HepG2 (cell line): Measurements from ENCODE around the gene MT4. TPM values are rescaled to one million over a fixed set of nuclear protein-coding genes. Genes with fewer than 3 reads are reported as not detected.
A peak's percentile ranks its signal among the peaks of the same experiment; 100 is the strongest.

Experiments used
- DPF2 ChIP-seq: sonication (generic); formaldehyde crosslinking; IDR thresholded peaks from 2 replicates; pipeline ENCODE4 v1.4.0; 2020; ENCODE audit warnings: mild to moderate bottlenecking, low read depth, missing genetic modification reagents, borderline replicate concordance
- EEA1 ChIP-seq: sonication (generic); formaldehyde crosslinking; IDR thresholded peaks from 2 replicates; pipeline ENCODE4 v1.5.1; 2020; ENCODE audit warnings: mild to moderate bottlenecking, missing genetic modification reagents, borderline replicate concordance
- NCOA1 ChIP-seq: sonication (generic); formaldehyde crosslinking; IDR thresholded peaks from 2 replicates; pipeline ENCODE4 v1.9.0; 2021; ENCODE audit warnings: missing genetic modification reagents
- NR2F1 ChIP-seq, 2 experiments: fragments of 450-650 bp in 1 of 2; formaldehyde crosslinking in 1 of 2; IDR thresholded peaks; 2 replicates each; pipeline versions ENCODE4 v1.5.0 to v1.6.1; 2016 to 2020; ENCODE audit warnings: mild to moderate bottlenecking in 1 of 2, missing compliant biosample characterization in 1 of 2, missing genetic modification reagents in 1 of 2, moderate library complexity in 1 of 2
- RFXAP ChIP-seq: sonication (generic); formaldehyde crosslinking; IDR thresholded peaks from 2 replicates; pipeline ENCODE4 v1.4.0; 2020; ENCODE audit warnings: missing genetic modification reagents, borderline replicate concordance
- ZFP62 ChIP-seq: sonication (generic); formaldehyde crosslinking; IDR thresholded peaks from 2 replicates; pipeline ENCODE4 v1.4.0; 2020; ENCODE audit warnings: missing genetic modification reagents
- ZFX ChIP-seq: sonication (generic); formaldehyde crosslinking; IDR thresholded peaks from 2 replicates; pipeline ENCODE4 v1.4.0; 2020; ENCODE audit warnings: mild to moderate bottlenecking, low read depth, missing genetic modification reagents, moderate library complexity
- ZNF3 ChIP-seq: IDR thresholded peaks from 2 replicates; pipeline ENCODE4 v1.7.0; 2017; ENCODE audit warnings: inconsistent platforms
- ZNF546 ChIP-seq: sonication (generic); formaldehyde crosslinking; conservative IDR thresholded peaks from 2 replicates; pipeline ENCODE4 v1.8.1; 2023; ENCODE audit warnings: mild to moderate bottlenecking, missing genetic modification reagents
- ZSCAN30 ChIP-seq: sonication (generic); formaldehyde crosslinking; IDR thresholded peaks from 2 replicates; pipeline ENCODE4 v1.5.0; 2020; ENCODE audit warnings: mild to moderate bottlenecking, missing genetic modification reagents
- polyA plus RNA-seq, 8 experiments: library from polyadenylated mRNA; depleted of rRNA in 3 of 8; stranded (reverse) in 7 of 8; unstranded in 1 of 8; fragments of >200 nt; fragmentation: Illumina TruSeq in 4 of 8; extraction: Trizol in 4 of 8; gene quantifications; 2 replicates each; pipeline versions ENCODE4 v1.2.1 to v1.2.3, GENCODE V29; 2011 to 2016; ENCODE audit warnings: low read depth in 4 of 8, missing spikeins in 1 of 8, mixed read lengths in 1 of 8; ENCODE audit not compliant: insufficient read depth in 1 of 8
- total RNA-seq, 5 experiments: library from RNA; depleted of rRNA; stranded (reverse); fragments of >200 nt; fragmentation: Illumina TruSeq; extraction: Trizol; gene quantifications; 2 replicates each; pipeline ENCODE4 v1.2.3, GENCODE V29; 2016; ENCODE audit warnings: low read depth in 1 of 5
- TF ChIP-seq, protein P1 (sequence below): sonication (generic); formaldehyde crosslinking; IDR thresholded peaks from one replicate; pipeline ENCODE4 v1.5.1; 2020; ENCODE audit warnings: mild to moderate bottlenecking, missing genetic modification reagents; ENCODE audit errors: not compliant biosample characterization
- TF ChIP-seq, protein P2 (sequence below): sonication (generic); formaldehyde crosslinking; IDR thresholded peaks from 2 replicates; pipeline ENCODE4 v1.5.0; 2020; ENCODE audit warnings: missing genetic modification reagents, mild to moderate bottlenecking, borderline replicate concordance
- TF ChIP-seq, protein P3 (sequence below): sonication (generic); formaldehyde crosslinking; IDR thresholded peaks from 2 replicates; pipeline ENCODE4 v1.5.0; 2020; ENCODE audit warnings: missing genetic modification reagents, mild to moderate bottlenecking, borderline replicate concordance
- TF ChIP-seq, protein P4 (sequence below): sonication (generic); formaldehyde crosslinking; IDR thresholded peaks from 2 replicates; pipeline ENCODE4 v1.5.0; 2020; ENCODE audit warnings: mild to moderate bottlenecking, missing genetic modification reagents, borderline replicate concordance

Gene MT4
- total and polyA plus RNA-seq, 2 of the 13 experiments (the other 11 are each of a cell fraction or from before 2014, with no cell fraction given), result not detected

DNA sequence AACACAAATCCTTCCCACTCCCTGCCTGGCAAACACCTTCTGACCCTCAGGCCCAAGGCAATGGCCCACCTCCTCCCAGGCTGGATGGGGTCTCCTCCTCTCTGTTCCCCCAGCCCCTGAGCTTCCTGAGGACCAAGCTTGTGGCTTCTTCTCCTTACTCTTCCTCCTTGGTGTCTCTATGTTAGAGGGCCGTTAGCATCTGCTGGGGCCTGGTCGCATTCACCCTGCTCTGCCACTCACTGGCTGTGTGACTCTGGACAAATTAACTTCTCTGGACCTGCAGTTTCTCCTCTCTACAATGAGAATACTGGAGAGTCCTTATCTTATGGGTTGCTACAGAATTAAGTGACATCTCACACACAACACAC is 42.8 kb downstream of the MT4 start (continued):
- TF ChIP-seq, protein P1, sequence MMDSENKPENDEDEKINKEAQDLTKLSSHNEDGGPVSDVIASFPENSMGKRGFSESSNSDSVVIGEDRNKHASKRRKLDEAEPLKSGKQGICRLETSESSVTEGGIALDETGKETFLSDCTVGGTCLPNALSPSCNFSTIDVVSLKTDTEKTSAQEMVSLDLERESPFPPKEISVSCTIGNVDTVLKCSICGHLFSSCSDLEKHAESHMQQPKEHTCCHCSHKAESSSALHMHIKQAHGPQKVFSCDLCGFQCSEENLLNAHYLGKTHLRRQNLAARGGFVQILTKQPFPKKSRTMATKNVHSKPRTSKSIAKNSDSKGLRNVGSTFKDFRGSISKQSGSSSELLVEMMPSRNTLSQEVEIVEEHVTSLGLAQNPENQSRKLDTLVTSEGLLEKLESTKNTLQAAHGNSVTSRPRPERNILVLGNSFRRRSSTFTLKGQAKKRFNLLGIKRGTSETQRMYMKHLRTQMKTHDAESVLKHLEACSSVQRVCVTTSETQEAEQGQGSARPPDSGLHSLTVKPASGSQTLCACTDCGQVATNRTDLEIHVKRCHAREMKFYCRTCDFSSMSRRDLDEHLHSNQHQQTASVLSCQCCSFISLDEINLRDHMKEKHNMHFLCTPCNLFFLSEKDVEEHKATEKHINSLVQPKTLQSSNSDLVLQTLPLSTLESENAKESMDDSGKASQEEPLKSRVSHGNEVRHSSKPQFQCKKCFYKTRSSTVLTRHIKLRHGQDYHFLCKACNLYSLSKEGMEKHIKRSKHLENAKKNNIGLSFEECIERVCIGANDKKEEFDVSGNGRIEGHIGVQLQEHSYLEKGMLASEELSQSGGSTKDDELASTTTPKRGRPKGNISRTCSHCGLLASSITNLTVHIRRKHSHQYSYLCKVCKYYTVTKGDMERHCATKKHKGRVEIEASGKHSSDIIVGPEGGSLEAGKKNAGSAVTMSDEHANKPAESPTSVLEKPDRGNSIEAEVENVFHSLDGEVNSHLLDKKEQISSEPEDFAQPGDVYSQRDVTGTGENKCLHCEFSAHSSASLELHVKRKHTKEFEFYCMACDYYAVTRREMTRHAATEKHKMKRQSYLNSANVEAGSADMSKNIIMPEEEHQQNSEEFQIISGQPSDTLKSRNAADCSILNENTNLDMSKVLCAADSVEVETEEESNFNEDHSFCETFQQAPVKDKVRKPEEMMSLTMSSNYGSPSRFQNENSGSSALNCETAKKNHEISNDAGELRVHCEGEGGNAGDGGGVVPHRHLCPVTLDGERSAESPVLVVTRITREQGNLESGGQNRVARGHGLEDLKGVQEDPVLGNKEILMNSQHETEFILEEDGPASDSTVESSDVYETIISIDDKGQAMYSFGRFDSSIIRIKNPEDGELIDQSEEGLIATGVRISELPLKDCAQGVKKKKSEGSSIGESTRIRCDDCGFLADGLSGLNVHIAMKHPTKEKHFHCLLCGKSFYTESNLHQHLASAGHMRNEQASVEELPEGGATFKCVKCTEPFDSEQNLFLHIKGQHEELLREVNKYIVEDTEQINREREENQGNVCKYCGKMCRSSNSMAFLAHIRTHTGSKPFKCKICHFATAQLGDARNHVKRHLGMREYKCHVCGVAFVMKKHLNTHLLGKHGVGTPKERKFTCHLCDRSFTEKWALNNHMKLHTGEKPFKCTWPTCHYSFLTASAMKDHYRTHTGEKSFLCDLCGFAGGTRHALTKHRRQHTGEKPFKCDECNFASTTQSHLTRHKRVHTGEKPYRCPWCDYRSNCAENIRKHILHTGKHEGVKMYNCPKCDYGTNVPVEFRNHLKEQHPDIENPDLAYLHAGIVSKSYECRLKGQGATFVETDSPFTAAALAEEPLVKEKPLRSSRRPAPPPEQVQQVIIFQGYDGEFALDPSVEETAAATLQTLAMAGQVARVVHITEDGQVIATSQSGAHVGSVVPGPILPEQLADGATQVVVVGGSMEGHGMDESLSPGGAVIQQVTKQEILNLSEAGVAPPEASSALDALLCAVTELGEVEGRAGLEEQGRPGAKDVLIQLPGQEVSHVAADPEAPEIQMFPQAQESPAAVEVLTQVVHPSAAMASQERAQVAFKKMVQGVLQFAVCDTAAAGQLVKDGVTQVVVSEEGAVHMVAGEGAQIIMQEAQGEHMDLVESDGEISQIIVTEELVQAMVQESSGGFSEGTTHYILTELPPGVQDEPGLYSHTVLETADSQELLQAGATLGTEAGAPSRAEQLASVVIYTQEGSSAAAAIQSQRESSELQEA, result no peak
- TF ChIP-seq, protein P2, sequence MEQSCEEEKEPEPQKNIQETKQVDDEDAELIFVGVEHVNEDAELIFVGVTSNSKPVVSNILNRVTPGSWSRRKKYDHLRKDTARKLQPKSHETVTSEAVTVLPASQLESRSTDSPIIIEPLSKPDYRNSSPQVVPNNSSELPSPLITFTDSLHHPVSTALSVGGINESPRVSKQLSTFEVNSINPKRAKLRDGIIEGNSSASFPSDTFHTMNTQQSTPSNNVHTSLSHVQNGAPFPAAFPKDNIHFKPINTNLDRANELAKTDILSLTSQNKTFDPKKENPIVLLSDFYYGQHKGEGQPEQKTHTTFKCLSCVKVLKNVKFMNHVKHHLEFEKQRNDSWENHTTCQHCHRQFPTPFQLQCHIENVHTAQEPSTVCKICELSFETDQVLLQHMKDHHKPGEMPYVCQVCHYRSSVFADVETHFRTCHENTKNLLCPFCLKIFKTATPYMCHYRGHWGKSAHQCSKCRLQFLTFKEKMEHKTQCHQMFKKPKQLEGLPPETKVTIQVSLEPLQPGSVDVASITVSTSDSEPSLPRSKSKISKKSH (CRISPR knock-in tag), result no peak
- TF ChIP-seq RFXAP (no peak), DPF2 (CRISPR knock-in tag) (no peak), NCOA1 (CRISPR knock-in tag) (peak; percentile 23; the same call in 1 of the 2 replicates), ZNF546 (CRISPR knock-in tag) (no peak), ZFX (peak; percentile 20), ZSCAN30 (CRISPR knock-in tag) (peak; percentile 36; the same call in 1 of the 2 replicates), NR2F1 (CRISPR knock-in tag; IDR thresholded peaks at IDR 0.05) (0 out of 4 replicates have a peak, but pooled peaks of 1 of the 2 experiments have one; percentile 3), EEA1 (no peak), ZNF3 (CRISPR knock-in tag) (no peak), ZFP62 (CRISPR knock-in tag) (no peak)
- TF ChIP-seq, protein P3, sequence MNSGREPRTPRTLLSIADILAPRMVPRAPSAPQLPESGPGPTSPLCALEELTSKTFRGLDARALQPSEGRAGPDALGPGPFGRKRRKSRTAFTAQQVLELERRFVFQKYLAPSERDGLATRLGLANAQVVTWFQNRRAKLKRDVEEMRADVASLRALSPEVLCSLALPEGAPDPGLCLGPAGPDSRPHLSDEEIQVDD (CRISPR knock-in tag), result 0 out of 2 replicates have a peak, but pooled peaks have one; percentile 13
- TF ChIP-seq, protein P4, sequence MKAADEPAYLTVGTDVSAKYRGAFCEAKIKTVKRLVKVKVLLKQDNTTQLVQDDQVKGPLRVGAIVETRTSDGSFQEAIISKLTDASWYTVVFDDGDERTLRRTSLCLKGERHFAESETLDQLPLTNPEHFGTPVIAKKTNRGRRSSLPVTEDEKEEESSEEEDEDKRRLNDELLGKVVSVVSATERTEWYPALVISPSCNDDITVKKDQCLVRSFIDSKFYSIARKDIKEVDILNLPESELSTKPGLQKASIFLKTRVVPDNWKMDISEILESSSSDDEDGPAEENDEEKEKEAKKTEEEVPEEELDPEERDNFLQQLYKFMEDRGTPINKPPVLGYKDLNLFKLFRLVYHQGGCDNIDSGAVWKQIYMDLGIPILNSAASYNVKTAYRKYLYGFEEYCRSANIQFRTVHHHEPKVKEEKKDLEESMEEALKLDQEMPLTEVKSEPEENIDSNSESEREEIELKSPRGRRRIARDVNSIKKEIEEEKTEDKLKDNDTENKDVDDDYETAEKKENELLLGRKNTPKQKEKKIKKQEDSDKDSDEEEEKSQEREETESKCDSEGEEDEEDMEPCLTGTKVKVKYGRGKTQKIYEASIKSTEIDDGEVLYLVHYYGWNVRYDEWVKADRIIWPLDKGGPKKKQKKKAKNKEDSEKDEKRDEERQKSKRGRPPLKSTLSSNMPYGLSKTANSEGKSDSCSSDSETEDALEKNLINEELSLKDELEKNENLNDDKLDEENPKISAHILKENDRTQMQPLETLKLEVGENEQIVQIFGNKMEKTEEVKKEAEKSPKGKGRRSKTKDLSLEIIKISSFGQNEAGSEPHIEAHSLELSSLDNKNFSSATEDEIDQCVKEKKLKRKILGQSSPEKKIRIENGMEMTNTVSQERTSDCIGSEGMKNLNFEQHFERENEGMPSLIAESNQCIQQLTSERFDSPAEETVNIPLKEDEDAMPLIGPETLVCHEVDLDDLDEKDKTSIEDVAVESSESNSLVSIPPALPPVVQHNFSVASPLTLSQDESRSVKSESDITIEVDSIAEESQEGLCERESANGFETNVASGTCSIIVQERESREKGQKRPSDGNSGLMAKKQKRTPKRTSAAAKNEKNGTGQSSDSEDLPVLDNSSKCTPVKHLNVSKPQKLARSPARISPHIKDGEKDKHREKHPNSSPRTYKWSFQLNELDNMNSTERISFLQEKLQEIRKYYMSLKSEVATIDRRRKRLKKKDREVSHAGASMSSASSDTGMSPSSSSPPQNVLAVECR, result no peak
- TF ChIP-seq, all 625 proteins: peak for 12
